GM12874 (cell line): ENCODE data around the gene CRYZ.

Source experiments
- CTCF ChIP-seq: IDR thresholded peaks from 2 replicates; pipeline ENCODE4 v1.5.1; 2011; ENCODE audit warnings: low read depth, mild to moderate bottlenecking, control low read depth, low read length, moderate library complexity; ENCODE audit not compliant: insufficient read depth

CRYZ gene

DNA sequence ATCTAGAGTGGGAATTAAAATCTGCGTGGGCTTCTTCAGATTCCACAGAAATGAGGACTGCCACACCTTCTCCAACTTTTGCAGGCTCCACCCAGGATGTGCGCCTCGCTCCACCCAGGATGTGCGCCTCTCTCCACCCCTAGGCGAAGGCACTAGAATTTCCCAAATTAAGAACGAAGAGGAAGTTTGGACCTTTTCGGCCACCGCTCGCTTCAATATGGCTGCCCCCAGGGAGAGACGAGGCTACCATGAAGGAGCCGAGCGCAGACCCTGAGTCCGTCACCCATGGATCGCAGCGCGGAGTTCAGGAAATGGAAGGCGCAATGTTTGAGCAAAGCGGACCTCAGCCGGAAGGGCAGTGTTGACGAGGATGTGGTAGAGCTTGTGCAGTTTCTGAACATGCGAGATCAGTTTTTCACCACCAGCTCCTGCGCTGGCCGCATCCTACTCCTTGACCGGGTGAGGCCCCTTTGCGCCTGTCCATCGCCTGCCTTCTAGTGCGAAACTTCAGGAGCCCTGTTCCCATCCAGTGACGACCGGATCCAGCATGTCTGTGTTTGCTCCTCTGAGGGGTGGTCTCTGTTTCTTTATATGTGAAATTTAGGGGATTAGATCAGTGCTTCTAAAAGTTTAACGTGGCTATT is at the start of gene CRYZ, which contains the start of gene TYW3:
TSS of gene CRYZ (minus strand) at position 91 of the 644 bp plus-strand sequence. CDS start 8,229 bp downstream, outside the sequence.
TSS of gene TYW3 (plus strand) at position 193 of the 644 bp plus-strand sequence. CDS start at position 286, 93 bp downstream.
- TF ChIP-seq CTCF: no peak

DNA sequence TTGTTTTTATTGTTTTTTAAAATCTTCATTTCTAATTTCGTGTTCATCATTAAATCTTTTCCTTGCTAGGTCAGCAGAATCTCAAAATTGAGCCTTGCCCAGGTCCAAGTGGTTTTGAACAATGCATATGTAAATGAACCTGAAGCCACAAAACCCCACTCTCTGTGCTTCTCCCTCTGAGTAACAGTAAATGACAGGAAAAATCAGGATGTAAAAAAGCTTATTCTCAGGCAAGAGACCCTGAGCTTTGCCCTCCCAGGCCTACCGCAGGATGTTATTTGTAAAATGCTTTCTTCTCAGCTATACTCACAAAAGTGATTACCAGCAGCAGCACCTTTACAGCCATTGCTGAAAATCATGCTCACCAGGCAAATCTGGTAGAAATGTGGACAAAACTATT is 47.7 kb upstream of the CRYZ start:
- no peak for TF ChIP-seq CTCF

GRCh38 chr1:74779750-74780149 is 46.9 kb upstream of the CRYZ start:
- no peak for TF ChIP-seq CTCF

- TF ChIP-seq CTCF: no peak
These were observed 44.7 kb upstream of the CRYZ start for GRCh38 chr1:74777525-74777924.

GRCh38 chr1:74775735-74776134 is 42.9 kb upstream of the CRYZ start:
- no peak for TF ChIP-seq CTCF

GRCh38 chr1:74773582-74773981 is 40.7 kb upstream of the CRYZ start:
- no peak for TF ChIP-seq CTCF

GRCh38 chr1:74772945-74773344 is 40.1 kb upstream of the CRYZ start:
- no peak for TF ChIP-seq CTCF
